HepG2 (cell line): ENCODE results near the gene TUT7. TPM values are rescaled to one million over a fixed set of nuclear protein-coding genes. Genes with fewer than 3 reads are reported as not detected.

Source experiments
- CREM ChIP-seq, 2 experiments: sonication (generic) in 1 of 2; formaldehyde crosslinking in 1 of 2; IDR thresholded peaks; 2 replicates each; pipeline versions ENCODE4 v1.4.0 to v1.6.1; 2016 to 2020; ENCODE audit warnings: antibody characterized with exemption in 1 of 2, mild to moderate bottlenecking in 1 of 2, missing genetic modification reagents in 1 of 2
- ELF3 ChIP-seq: IDR thresholded peaks from 2 replicates; pipeline ENCODE4 v1.6.1; 2016; ENCODE audit warnings: missing genetic modification reagents, missing compliant biosample characterization
- FOXJ3 ChIP-seq: sonication (generic); formaldehyde crosslinking; IDR thresholded peaks from 2 replicates; pipeline ENCODE4 v1.4.0; 2020; ENCODE audit warnings: missing genetic modification reagents, mild to moderate bottlenecking, borderline replicate concordance
- FOXM1 ChIP-seq: sonication (generic); formaldehyde crosslinking; IDR thresholded peaks from 2 replicates; pipeline ENCODE4 v1.5.0; 2020; ENCODE audit warnings: missing genetic modification reagents
- GABPB1 ChIP-seq: IDR thresholded peaks from 2 replicates; pipeline ENCODE4 v1.6.1; 2016; ENCODE audit warnings: mild to moderate bottlenecking, missing genetic modification reagents, moderate library complexity, missing compliant biosample characterization
- HNRNPK ChIP-seq: fragments of 200-400 bp; formaldehyde crosslinking; IDR thresholded peaks from 2 replicates; pipeline ENCODE4 v1.6.1; 2018; ENCODE audit warnings: low read length, low read depth, moderate library complexity, mild to moderate bottlenecking; ENCODE audit not compliant: poor library complexity, severe bottlenecking
- NCOA2 ChIP-seq: sonication (generic); formaldehyde crosslinking; IDR thresholded peaks from 2 replicates; pipeline ENCODE4 v1.8.0; 2022; ENCODE audit warnings: inconsistent platforms
- PHF21A ChIP-seq: sonication (generic); formaldehyde crosslinking; IDR thresholded peaks from 2 replicates; pipeline ENCODE4 v1.5.0; 2020; ENCODE audit warnings: mild to moderate bottlenecking, missing genetic modification reagents
- SMARCE1 ChIP-seq: fragments of 450-650 bp; IDR thresholded peaks from 2 replicates; pipeline ENCODE4 v1.6.1; 2017; ENCODE audit warnings: borderline replicate concordance
- ZFP82 ChIP-seq: sonication (generic); formaldehyde crosslinking; IDR thresholded peaks from 2 replicates; pipeline ENCODE4 v1.5.1; 2020; ENCODE audit warnings: mild to moderate bottlenecking, missing genetic modification reagents, borderline replicate concordance
- ZNF101 ChIP-seq: sonication (generic); formaldehyde crosslinking; IDR thresholded peaks from 2 replicates; pipeline ENCODE4 v1.4.0; 2020; ENCODE audit warnings: mild to moderate bottlenecking, low read depth, missing genetic modification reagents, borderline replicate concordance
- ZNF556 ChIP-seq: sonication (generic); formaldehyde crosslinking; IDR thresholded peaks from 2 replicates; pipeline ENCODE4 v1.4.0; 2020; ENCODE audit warnings: mild to moderate bottlenecking, missing genetic modification reagents, borderline replicate concordance
- ZNF619 ChIP-seq: sonication (generic); formaldehyde crosslinking; IDR thresholded peaks from 2 replicates; pipeline ENCODE4 v1.4.0; 2020; ENCODE audit warnings: mild to moderate bottlenecking, missing genetic modification reagents
- ZNF850 ChIP-seq: sonication (generic); formaldehyde crosslinking; conservative IDR thresholded peaks from 2 replicates; pipeline ENCODE4 v1.9.0; 2021; ENCODE audit warnings: mild to moderate bottlenecking, missing genetic modification reagents
- polyA plus RNA-seq, 8 experiments: library from polyadenylated mRNA; depleted of rRNA in 3 of 8; stranded (reverse) in 7 of 8; unstranded in 1 of 8; fragments of >200 nt; fragmentation: Illumina TruSeq in 4 of 8; extraction: Trizol in 4 of 8; gene quantifications; 2 replicates each; pipeline versions ENCODE4 v1.2.1 to v1.2.3, GENCODE V29; 2011 to 2016; ENCODE audit warnings: low read depth in 4 of 8, missing spikeins in 1 of 8, mixed read lengths in 1 of 8; ENCODE audit not compliant: insufficient read depth in 1 of 8
- total RNA-seq, 5 experiments: library from RNA; depleted of rRNA; stranded (reverse); fragments of >200 nt; fragmentation: Illumina TruSeq; extraction: Trizol; gene quantifications; 2 replicates each; pipeline ENCODE4 v1.2.3, GENCODE V29; 2016; ENCODE audit warnings: low read depth in 1 of 5
- TF ChIP-seq, protein P1 (sequence below): sonication (generic); formaldehyde crosslinking; IDR thresholded peaks from 2 replicates; pipeline ENCODE4 v1.4.0; 2020; ENCODE audit warnings: missing genetic modification reagents
- TF ChIP-seq, protein P2 (sequence below): IDR thresholded peaks from 2 replicates; pipeline ENCODE4 v1.6.1; 2018; ENCODE audit warnings: missing genetic modification reagents
- TF ChIP-seq, protein P3 (sequence below): IDR thresholded peaks from 2 replicates; pipeline ENCODE4 v1.6.1; 2016
- TF ChIP-seq, protein P4 (sequence below): sonication (generic); formaldehyde crosslinking; conservative IDR thresholded peaks from 2 replicates; pipeline ENCODE4 v1.4.0; 2020; ENCODE audit warnings: missing genetic modification reagents
- TF ChIP-seq, protein P5 (sequence below): fragments of 450-650 bp; IDR thresholded peaks from 2 replicates; pipeline ENCODE4 v1.6.1; 2016
- TF ChIP-seq, protein P6 (sequence below): sonication (generic); formaldehyde crosslinking; IDR thresholded peaks from 2 replicates; pipeline ENCODE4 v1.4.0; 2020; ENCODE audit warnings: mild to moderate bottlenecking, missing genetic modification reagents

The TUT7 gene
- total and polyA plus RNA-seq, 2 of the 13 experiments (the other 11 are each of a cell fraction or from before 2014, with no cell fraction given), result 12.0 to 19.4 TPM

DNA sequence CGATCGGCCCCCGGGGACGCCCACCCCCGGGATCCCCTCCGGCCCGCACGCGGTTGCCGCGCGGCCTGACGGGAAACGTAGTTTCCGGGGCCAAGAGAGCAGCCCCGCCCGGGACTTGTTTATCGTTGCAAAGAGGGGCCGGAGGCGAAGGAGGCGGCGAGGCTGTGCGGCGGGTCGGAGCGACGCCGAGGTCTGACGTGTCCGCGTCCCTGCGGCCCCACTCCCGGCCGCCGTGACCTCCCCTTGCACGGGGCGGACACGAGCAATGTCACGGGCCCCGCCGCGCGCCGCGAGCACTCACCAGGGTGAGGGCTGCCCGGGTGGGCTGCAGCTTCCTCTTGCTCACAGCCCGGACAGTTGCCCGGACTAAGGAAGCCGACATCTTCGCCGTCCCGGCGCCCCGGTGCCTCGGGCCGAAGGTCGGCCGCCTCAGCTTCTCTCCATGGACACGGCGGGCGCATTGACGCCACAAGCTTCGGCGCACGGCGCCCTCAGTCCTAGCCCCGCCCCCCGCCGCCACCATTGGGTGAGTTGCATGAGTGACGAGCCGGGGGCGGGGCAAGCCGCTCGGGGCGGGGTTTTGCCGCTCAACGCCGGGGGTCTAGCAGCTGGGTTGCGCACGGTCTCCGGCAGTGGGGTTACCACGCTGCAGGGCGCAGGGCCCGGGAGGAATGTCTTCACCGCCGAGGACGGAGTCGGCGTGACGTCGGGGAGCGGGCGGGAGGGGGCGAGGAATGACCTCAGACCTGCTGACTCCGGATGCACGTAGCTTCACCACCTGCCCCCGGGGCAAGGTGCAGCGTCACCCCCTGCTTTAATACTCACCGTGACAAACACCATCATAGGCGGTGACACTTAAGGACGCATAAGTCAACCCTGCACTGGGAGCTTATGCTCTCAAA lies 71.9 kb downstream of the TUT7 start, which contains the start of gene ISCA1 (continued):
- TF ChIP-seq CREM (IDR thresholded peaks at IDR 0.05) (peak; percentile 74), CREM (CRISPR knock-in tag; IDR thresholded peaks at IDR 0.05) (peak; percentile 4; the same call in 1 of the 2 replicates), FOXM1 (CRISPR knock-in tag) (no peak), SMARCE1 (no peak), FOXJ3 (0 out of 2 replicates have a peak, but pooled peaks have one; percentile 20), ZFP82 (CRISPR knock-in tag) (peak; percentile 60; the same call in 1 of the 2 replicates), GABPB1 (CRISPR knock-in tag) (peak; percentile 94), ZNF850 (peak; percentile 94), ELF3 (CRISPR knock-in tag) (peak; percentile 37; the same call in 1 of the 2 replicates), ZNF101 (peak; percentile 95), PHF21A (CRISPR knock-in tag) (peak; percentile 9; the same call in 1 of the 2 replicates), HNRNPK (peak; percentile 34), ZNF556 (CRISPR knock-in tag) (peak; percentile 76; the same call in 1 of the 2 replicates), NCOA2 (peak; percentile 33; the same call in 1 of the 2 replicates), ZNF619 (CRISPR knock-in tag) (peak; percentile 46; the same call in 1 of the 2 replicates)
- TF ChIP-seq, protein P1, sequence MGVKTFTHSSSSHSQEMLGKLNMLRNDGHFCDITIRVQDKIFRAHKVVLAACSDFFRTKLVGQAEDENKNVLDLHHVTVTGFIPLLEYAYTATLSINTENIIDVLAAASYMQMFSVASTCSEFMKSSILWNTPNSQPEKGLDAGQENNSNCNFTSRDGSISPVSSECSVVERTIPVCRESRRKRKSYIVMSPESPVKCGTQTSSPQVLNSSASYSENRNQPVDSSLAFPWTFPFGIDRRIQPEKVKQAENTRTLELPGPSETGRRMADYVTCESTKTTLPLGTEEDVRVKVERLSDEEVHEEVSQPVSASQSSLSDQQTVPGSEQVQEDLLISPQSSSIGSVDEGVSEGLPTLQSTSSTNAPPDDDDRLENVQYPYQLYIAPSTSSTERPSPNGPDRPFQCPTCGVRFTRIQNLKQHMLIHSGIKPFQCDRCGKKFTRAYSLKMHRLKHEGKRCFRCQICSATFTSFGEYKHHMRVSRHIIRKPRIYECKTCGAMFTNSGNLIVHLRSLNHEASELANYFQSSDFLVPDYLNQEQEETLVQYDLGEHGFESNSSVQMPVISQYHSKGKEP, result 0 out of 2 replicates have a peak, but pooled peaks have one; percentile 33
- TF ChIP-seq, protein P2, sequence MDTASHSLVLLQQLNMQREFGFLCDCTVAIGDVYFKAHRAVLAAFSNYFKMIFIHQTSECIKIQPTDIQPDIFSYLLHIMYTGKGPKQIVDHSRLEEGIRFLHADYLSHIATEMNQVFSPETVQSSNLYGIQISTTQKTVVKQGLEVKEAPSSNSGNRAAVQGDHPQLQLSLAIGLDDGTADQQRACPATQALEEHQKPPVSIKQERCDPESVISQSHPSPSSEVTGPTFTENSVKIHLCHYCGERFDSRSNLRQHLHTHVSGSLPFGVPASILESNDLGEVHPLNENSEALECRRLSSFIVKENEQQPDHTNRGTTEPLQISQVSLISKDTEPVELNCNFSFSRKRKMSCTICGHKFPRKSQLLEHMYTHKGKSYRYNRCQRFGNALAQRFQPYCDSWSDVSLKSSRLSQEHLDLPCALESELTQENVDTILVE (CRISPR knock-in tag), result 0 out of 2 replicates have a peak, but pooled peaks have one; percentile 46
- TF ChIP-seq, protein P3, sequence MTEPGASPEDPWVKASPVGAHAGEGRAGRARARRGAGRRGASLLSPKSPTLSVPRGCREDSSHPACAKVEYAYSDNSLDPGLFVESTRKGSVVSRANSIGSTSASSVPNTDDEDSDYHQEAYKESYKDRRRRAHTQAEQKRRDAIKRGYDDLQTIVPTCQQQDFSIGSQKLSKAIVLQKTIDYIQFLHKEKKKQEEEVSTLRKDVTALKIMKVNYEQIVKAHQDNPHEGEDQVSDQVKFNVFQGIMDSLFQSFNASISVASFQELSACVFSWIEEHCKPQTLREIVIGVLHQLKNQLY (CRISPR knock-in tag), result no peak
- TF ChIP-seq, protein P4, sequence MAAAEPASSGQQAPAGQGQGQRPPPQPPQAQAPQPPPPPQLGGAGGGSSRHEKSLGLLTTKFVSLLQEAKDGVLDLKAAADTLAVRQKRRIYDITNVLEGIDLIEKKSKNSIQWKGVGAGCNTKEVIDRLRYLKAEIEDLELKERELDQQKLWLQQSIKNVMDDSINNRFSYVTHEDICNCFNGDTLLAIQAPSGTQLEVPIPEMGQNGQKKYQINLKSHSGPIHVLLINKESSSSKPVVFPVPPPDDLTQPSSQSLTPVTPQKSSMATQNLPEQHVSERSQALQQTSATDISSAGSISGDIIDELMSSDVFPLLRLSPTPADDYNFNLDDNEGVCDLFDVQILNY (CRISPR knock-in tag), result 0 out of 2 replicates have a peak, but pooled peaks have one; percentile 36
- TF ChIP-seq, protein P5, sequence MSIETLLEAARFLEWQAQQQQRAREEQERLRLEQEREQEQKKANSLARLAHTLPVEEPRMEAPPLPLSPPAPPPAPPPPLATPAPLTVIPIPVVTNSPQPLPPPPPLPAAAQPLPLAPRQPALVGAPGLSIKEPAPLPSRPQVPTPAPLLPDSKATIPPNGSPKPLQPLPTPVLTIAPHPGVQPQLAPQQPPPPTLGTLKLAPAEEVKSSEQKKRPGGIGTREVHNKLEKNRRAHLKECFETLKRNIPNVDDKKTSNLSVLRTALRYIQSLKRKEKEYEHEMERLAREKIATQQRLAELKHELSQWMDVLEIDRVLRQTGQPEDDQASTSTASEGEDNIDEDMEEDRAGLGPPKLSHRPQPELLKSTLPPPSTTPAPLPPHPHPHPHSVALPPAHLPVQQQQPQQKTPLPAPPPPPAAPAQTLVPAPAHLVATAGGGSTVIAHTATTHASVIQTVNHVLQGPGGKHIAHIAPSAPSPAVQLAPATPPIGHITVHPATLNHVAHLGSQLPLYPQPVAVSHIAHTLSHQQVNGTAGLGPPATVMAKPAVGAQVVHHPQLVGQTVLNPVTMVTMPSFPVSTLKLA, result no peak
- TF ChIP-seq, protein P6, sequence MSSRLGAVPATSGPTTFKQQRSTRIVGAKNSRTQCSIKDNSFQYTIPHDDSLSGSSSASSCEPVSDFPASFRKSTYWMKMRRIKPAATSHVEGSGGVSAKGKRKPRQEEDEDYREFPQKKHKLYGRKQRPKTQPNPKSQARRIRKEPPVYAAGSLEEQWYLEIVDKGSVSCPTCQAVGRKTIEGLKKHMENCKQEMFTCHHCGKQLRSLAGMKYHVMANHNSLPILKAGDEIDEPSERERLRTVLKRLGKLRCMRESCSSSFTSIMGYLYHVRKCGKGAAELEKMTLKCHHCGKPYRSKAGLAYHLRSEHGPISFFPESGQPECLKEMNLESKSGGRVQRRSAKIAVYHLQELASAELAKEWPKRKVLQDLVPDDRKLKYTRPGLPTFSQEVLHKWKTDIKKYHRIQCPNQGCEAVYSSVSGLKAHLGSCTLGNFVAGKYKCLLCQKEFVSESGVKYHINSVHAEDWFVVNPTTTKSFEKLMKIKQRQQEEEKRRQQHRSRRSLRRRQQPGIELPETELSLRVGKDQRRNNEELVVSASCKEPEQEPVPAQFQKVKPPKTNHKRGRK (CRISPR knock-in tag), result no peak
